Measurements from ENCODE around the gene NAT9.

DNA sequence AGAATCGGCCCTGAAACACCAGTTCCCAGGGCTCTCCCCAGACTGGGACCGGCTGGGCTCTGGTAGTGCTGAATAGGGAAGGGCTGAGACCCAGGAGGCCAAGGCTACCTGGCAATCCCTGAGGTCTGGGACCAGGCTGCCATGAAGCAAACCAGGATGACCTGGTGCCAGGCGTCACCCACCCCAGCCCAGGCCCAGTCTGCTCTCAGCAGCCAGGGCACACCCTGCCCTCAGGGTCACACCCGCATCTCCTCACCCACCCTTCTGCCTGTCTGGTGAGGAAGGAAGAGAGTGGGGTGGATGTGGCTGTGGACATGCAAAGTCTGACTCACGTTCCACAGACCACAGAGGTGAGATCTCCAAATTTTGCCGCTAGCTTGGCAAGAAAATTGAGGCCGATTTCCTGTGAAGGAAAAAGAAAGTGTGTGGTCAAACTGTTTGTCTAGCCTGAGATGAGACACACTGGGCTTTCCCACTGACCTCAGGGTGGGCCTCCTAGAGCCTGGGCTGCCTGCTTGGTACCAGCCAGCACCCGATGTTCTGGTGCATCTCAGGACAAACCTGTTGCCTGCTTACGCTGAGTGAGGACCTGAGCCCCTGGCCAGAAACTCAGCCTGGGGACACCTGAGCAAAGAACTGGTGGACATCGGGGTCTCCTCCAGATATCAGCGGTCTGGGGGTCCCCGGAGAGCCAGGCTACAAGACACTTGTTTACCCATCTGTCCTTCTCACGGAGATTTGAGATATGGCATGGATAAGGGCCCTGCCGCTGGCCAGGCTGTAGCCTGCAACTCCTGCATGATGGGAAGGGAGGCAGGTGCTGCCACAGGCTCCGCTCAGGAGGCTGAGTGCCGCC is 45.4 kb downstream of the NAT9 start:
- TF ChIP-seq, protein P1, sequence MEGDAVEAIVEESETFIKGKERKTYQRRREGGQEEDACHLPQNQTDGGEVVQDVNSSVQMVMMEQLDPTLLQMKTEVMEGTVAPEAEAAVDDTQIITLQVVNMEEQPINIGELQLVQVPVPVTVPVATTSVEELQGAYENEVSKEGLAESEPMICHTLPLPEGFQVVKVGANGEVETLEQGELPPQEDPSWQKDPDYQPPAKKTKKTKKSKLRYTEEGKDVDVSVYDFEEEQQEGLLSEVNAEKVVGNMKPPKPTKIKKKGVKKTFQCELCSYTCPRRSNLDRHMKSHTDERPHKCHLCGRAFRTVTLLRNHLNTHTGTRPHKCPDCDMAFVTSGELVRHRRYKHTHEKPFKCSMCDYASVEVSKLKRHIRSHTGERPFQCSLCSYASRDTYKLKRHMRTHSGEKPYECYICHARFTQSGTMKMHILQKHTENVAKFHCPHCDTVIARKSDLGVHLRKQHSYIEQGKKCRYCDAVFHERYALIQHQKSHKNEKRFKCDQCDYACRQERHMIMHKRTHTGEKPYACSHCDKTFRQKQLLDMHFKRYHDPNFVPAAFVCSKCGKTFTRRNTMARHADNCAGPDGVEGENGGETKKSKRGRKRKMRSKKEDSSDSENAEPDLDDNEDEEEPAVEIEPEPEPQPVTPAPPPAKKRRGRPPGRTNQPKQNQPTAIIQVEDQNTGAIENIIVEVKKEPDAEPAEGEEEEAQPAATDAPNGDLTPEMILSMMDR (conservative IDR thresholded peaks at IDR 0.05 in 1 of 2, IDR thresholded peaks at IDR 0.05 in 1 of 2; ENCODE audit: low read depth in 1 of 2, low read length in 2 of 2): no peak
- TF ChIP-seq EZH2 (IDR thresholded peaks at IDR 0.05; ENCODE audit: low read length, missing control alignments): no peak
